GM12878 (cell line): ENCODE measurements around the gene ZNF775. TPM values are rescaled to one million over a fixed set of nuclear protein-coding genes. Genes with fewer than 3 reads are reported as not detected.

Source experiments
- ATAC-seq: fragments of 200-7000 bp; cut with Tn5 transposase; 3 replicates; pipeline ENCODE4 v1.9.1; 2020; ENCODE audit warnings: mild to moderate bottlenecking, moderate library complexity
- BruUV-seq: library from RNA; stranded (reverse); fragments of 400-500 nt; replicated peaks from 2 replicates; lab custom pipeline; 2021; lab: Mats Ljungman, UMichigan
- CTCF ChIA-PET: fragments of 300-600 bp; sonication (Branson Sonifier 250); formaldehyde crosslinking; extraction: SDS; loops from one replicate; lab custom pipeline; 2021; ENCODE audit warnings: inconsistent platforms; lab: Yijun Ruan, JAX
- POLR2A ChIA-PET: fragments of 350-600 bp; formaldehyde crosslinking; extraction: SDS; loops from one replicate; lab custom pipeline; 2021; ENCODE audit warnings: inconsistent platforms; lab: Charles Lee
- RAD21 ChIA-PET: fragments of 300-600 bp; sonication (Branson Sonifier 250); formaldehyde crosslinking; loops from one replicate; lab custom pipeline; 2023; ENCODE audit warnings: antibody characterized with exemption; ENCODE audit not compliant: unreplicated experiment; lab: Charles Lee
- SMC1A ChIA-PET: fragments of 300-600 bp; sonication (Branson Sonifier 250); formaldehyde crosslinking; loops from one replicate; lab custom pipeline; 2023; ENCODE audit not compliant: unreplicated experiment, uncharacterized antibody; lab: Charles Lee
- DNase-seq: peaks from one replicate; pipeline ENCODE4 v3.0.0-alpha.2; 2011; ENCODE audit warnings: low read depth, low spot score
- FAIRE-seq: peaks from 3 replicates; lab custom pipeline; 2011; peaks lifted over from hg19 to GRCh38; lab: Jason Lieb, UNC
- H2AFZ ChIP-seq: 2 replicates; pipeline ENCODE4 v1.6.0; 2011; ENCODE audit warnings: low read depth, low read length, control low read depth; ENCODE audit not compliant: control insufficient read depth
- H3K27ac ChIP-seq: 2 replicates; pipeline ENCODE4 v1.5.1; 2011; ENCODE audit warnings: control low read depth; ENCODE audit not compliant: control insufficient read depth, insufficient read depth
- H3K27me3 ChIP-seq, 2 experiments: replicated peaks in 1 of 2; 2 replicates each; pipeline versions ENCODE4 v1.6.0 to v1.6.1; 2011; ENCODE audit warnings: low read length in 1 of 2; ENCODE audit not compliant: control insufficient read depth in 2 of 2, insufficient read depth in 2 of 2
- H3K36me3 ChIP-seq, 2 experiments: 2 replicates each; pipeline ENCODE4 v1.5.1; 2011; ENCODE audit warnings: low read length in 1 of 2; ENCODE audit not compliant: control insufficient read depth in 2 of 2, insufficient read depth in 2 of 2
- H3K4me1 ChIP-seq: 2 replicates; pipeline ENCODE4 v1.6.1; 2011; ENCODE audit warnings: mild to moderate bottlenecking, low read length, moderate library complexity, mixed read lengths; ENCODE audit not compliant: control insufficient read depth, insufficient read depth
- H3K4me2 ChIP-seq: 2 replicates; pipeline ENCODE4 v1.6.0; 2011; ENCODE audit warnings: control low read depth; ENCODE audit not compliant: control insufficient read depth, insufficient read depth
- H3K4me3 ChIP-seq: fragments of 200-600 bp; sonication (generic); 2 replicates; pipeline ENCODE4 v1.5.1; 2016
- H3K79me2 ChIP-seq: 2 replicates; pipeline ENCODE4 v1.6.0; 2011; ENCODE audit warnings: low read length; ENCODE audit not compliant: control insufficient read depth, insufficient read depth
- H3K9ac ChIP-seq: 2 replicates; pipeline ENCODE4 v1.8.0; 2011; ENCODE audit warnings: low read length, control low read depth, mixed read lengths; ENCODE audit not compliant: control insufficient read depth, insufficient read depth
- H3K9me3 ChIP-seq: replicated peaks from 3 replicates; pipeline ENCODE4 v1.5.1; 2011; ENCODE audit warnings: mild to moderate bottlenecking, low read length; ENCODE audit not compliant: control insufficient read depth, insufficient read depth
- H4K20me1 ChIP-seq: 2 replicates; pipeline ENCODE4 v1.6.0; 2011; ENCODE audit not compliant: control insufficient read depth, insufficient read depth
- CREM ChIP-seq: IDR thresholded peaks from 2 replicates; pipeline ENCODE4 v1.6.1; 2014; ENCODE audit warnings: antibody characterized with exemption, low read depth
- E2F4 ChIP-seq: IDR thresholded peaks from 2 replicates; pipeline ENCODE4 v1.6.1; 2012; ENCODE audit warnings: low read depth, low read length, improper control_type of control experiment
- ETV6 ChIP-seq, 2 experiments: fragments of 450-650 bp in 1 of 2; IDR thresholded peaks in 1 of 2; conservative IDR thresholded peaks in 1 of 2; 2 replicates each; pipeline ENCODE4 v1.6.1; 2014; ENCODE audit warnings: antibody characterized with exemption in 1 of 2, borderline replicate concordance in 1 of 2, low read depth in 1 of 2, mild to moderate bottlenecking in 1 of 2, moderate library complexity in 1 of 2
- FOS ChIP-seq: IDR thresholded peaks from 3 replicates; pipeline ENCODE4 v1.6.1; 2011; ENCODE audit warnings: borderline replicate concordance; ENCODE audit not compliant: insufficient read length; ENCODE audit errors: extremely low read depth
- RAD21 ChIP-seq: IDR thresholded peaks from 2 replicates; pipeline ENCODE4 v1.6.1; 2011; ENCODE audit warnings: mild to moderate bottlenecking, low read depth, low read length, moderate library complexity; ENCODE audit not compliant: insufficient read depth
- RAD51 ChIP-seq: fragments of 450-650 bp; IDR thresholded peaks from 2 replicates; pipeline ENCODE4 v1.6.1; 2016; ENCODE audit warnings: moderate library complexity, mild to moderate bottlenecking, inconsistent platforms
- RCOR1 ChIP-seq: conservative IDR thresholded peaks from 2 replicates; pipeline ENCODE4 v1.6.1; 2012; ENCODE audit warnings: low read depth, low read length, improper control_type of control experiment
- SMARCA5 ChIP-seq: fragments of 450-650 bp; IDR thresholded peaks from 2 replicates; pipeline ENCODE4 v1.6.1; 2017; ENCODE audit warnings: mild to moderate bottlenecking
- SMC3 ChIP-seq: IDR thresholded peaks from 2 replicates; pipeline ENCODE4 v1.6.1; 2011; ENCODE audit warnings: low read length, improper control_type of control experiment, borderline replicate concordance
- SPI1 ChIP-seq: IDR thresholded peaks from 2 replicates; pipeline ENCODE4 v1.6.1; 2011; ENCODE audit warnings: low read depth, mild to moderate bottlenecking, low read length, moderate library complexity, borderline replicate concordance; ENCODE audit not compliant: insufficient read depth
- TARDBP ChIP-seq: IDR thresholded peaks from 2 replicates; pipeline ENCODE4 v1.6.1; 2016; ENCODE audit warnings: borderline replicate concordance
- TCF7 ChIP-seq: IDR thresholded peaks from 2 replicates; pipeline ENCODE4 v1.6.1; 2014; ENCODE audit warnings: antibody characterized with exemption, borderline replicate concordance
- ZNF622 ChIP-seq: fragments of 450-650 bp; IDR thresholded peaks from 2 replicates; pipeline ENCODE4 v1.6.1; 2017; ENCODE audit warnings: mild to moderate bottlenecking, inconsistent platforms
- WGBS: methylation state at CpG from one replicate; pipeline ENCODE4 v1.1.6; 2016; ENCODE audit warnings: low lambda C conversion rate; ENCODE audit not compliant: insufficient replicate concordance, insufficient coverage; ENCODE audit errors: missing lambda C conversion rate; 5-methylcytosine and 5-hydroxymethylcytosine counted together
- in situ Hi-C: fragments of 300-500 bp; cut with MboI; formaldehyde crosslinking; loops from 9 replicates; pipeline ENCODE4 v1.14.3; 2018; ENCODE audit warnings: mixed read lengths
- intact Hi-C: fragments of 100-400 bp; cut with micrococcal nuclease; formaldehyde crosslinking; loops from one replicate; pipeline ENCODE4 v1.14.2; 2022; ENCODE audit not compliant: unreplicated experiment
- polyA plus RNA-seq, 11 experiments: library from polyadenylated mRNA; depleted of rRNA in 4 of 11; unstranded in 6 of 11; stranded (reverse) in 5 of 11; fragments of >200 nt; fragmentation: Nextera tagmentation in 4 of 11; fragmentation: Illumina TruSeq in 1 of 11; extraction: Ambion mirVana in 4 of 11; extraction: Trizol in 1 of 11; gene quantifications; 1 replicate in 1 of 11; 2 replicates in 10 of 11; pipeline versions ENCODE4 v1.2.1 to v1.2.3, GENCODE V29; 2011 to 2016; ENCODE audit warnings: inconsistent platforms in 2 of 11, missing spikeins in 2 of 11, low read depth in 1 of 11
- total RNA-seq, 4 experiments: library from RNA; depleted of rRNA in 3 of 4; stranded (reverse); fragments of >200 nt in 3 of 4; fragmentation: Illumina TruSeq in 1 of 4; extraction: Trizol in 1 of 4; gene quantifications; 2 replicates each; pipeline versions ENCODE4 v1.2.1 to v1.2.3, GENCODE V29; 2013 to 2021

ZNF775 gene
- total and polyA plus RNA-seq, 10 of the 15 experiments (the other 5 are each of a cell fraction or from before 2014, with no cell fraction given), result 0.05 to 14.3 (median 2.1) TPM

DNA sequence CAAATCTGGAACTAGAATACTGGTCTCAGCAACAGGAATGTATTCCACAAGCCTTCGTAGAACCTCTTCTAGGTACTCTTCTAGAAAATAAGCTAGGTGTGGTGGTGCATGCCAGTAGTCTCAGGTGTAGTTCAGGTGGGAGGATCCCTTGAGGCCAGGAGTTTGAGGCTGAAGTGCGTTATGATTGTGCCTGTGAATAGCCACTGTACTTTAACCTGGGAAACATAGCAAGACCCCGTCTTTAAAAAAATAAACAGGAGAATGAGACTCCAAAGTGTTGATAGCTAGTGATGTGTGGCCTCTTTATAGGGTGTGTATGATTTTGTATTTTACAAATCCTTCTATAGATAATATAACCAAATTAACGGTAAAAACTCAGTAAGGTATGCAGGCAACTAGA, 1.5 kb upstream of the ZNF775 start:
- CTCF ChIA-PET, result interaction anchor here (0.7 to 2.2 kb wide), 13 partner anchors 8 to 571 kb away, joined by 3 to 18 read pairs (median 7); partner anchors contain the start of gene REPIN1
- Histone ChIP-seq H3K4me2 (peak overlapping the region; percentile 95), H4K20me1 (no peaks in the 10 kb centered on the region; the same call in 1 of the 2 replicates), H3K4me1 (peaks cover 68% of the 10 kb centered on the region), H3K36me3 (peaks cover 6 to 8% of the 10 kb centered on the region in 2 experiments; a peak in 2 of 4 replicates), H3K27me3 (no peaks in the 10 kb centered on the region), H3K9me3 (no peaks in the 10 kb centered on the region), H3K79me2 (peaks cover 57% of the 10 kb centered on the region), H2AFZ (no peak overlapping the region), H3K4me3 (no peak overlapping the region), H3K27ac (peak overlapping the region; percentile 97), H3K9ac (peak overlapping the region; percentile 96)
- WGBS, result 7% methylated on average over 4 of the region's 4 CpGs
- in situ Hi-C loops, result no loop called here
- FAIRE-seq, result no peak
- intact Hi-C loops, result loop anchor here (5.0 kb wide), 1 partner anchor 290 kb away; no protein-coding TSS in a partner anchor
- RAD21 ChIA-PET, result interaction anchor here (1.3 to 2.2 kb wide), 9 partner anchors 9 to 56 kb away, joined by 3 to 45 read pairs (median 6); partner anchors contain the start of genes ACTR3C, LRRC61 and REPIN1
- DNase-seq, result no peak
- ATAC-seq, result no peak
- no TSS peak for BruUV-seq
- TF ChIP-seq ZNF622, result no peak
- POLR2A ChIA-PET, result interaction anchor here (1.0 to 6.2 kb wide), 16 partner anchors 9 to 57 kb away, joined by 3 to 89 read pairs (median 6); partner anchors contain the start of genes LRRC61 and REPIN1
- SMC1A ChIA-PET, result interaction anchor here (1.0 to 2.2 kb wide), 15 partner anchors 10 to 58 kb away, joined by 3 to 41 read pairs (median 5); partner anchors contain the start of gene REPIN1

DNA sequence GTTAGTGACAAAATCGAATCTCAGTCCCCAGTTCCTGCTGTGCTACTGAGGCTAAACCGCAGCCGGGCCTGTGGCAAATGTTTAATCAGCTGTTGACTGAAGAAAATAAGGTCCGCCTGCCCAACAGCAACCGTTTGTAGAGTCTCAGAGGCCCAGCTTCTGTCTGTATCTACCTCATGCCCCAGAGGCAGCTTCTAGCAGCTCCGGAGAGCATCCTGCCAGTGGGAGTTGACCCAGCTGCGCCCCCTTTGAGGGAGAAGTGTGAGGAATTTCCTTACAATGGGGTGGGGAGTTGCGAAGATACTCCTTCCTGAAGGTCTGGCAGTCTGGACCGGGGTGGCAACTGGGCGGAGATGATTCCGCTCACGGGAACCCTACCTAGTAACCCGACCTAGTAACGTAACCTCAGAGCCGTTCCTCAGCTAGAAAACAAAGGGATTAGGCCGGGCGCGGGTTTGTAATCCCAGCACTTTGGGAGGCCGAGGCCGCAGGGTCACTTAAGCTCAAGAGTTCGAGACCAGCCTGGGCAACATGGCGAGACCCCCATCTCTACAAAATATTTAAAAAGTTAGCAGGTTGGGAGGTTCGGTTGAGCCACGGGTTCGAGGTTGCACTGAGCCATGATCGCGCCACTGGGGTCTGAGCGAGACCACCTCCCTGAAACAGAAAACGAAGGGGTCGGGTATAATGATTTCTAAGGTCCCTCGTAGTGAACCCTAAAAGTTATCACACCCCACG, 846 bp upstream of the ZNF775 start:
- H3K4me3 ChIP-seq, result peak overlapping the region; percentile 99
- ChIA-PET POLR2A (interaction anchor here (0.7 to 6.2 kb wide), 16 partner anchors 9 to 57 kb away, joined by 3 to 89 read pairs (median 6); partner anchors contain the start of genes LRRC61 and REPIN1), CTCF (interaction anchor here (1.0 to 2.2 kb wide), 11 partner anchors 9 to 55 kb away, joined by 3 to 18 read pairs (median 7); partner anchors contain the start of gene REPIN1), RAD21 (interaction anchor here (0.9 to 2.2 kb wide), 10 partner anchors 10 to 55 kb away, joined by 3 to 45 read pairs (median 5); partner anchors contain the start of genes ACTR3C, LRRC61 and REPIN1), SMC1A (interaction anchor here (1.1 to 2.2 kb wide), 13 partner anchors 11 to 59 kb away, joined by 3 to 41 read pairs (median 6); partner anchors contain the start of gene REPIN1)
- 7% methylated on average over 32 of the region's 32 CpGs for WGBS
- H3K27me3 ChIP-seq, result no peaks in the 10 kb centered on the region
- BruUV-seq, result TSS peak; percentile 93
- H3K27ac ChIP-seq, result peak overlapping the region; percentile 97
- peaks cover 57% of the 10 kb centered on the region for H3K79me2 ChIP-seq
- DNase-seq (no peak), FAIRE-seq (no peak), ATAC-seq (peak; percentile 9)
- intact Hi-C loops, result loop anchor here (5.0 kb wide), 1 partner anchor 289 kb away; no protein-coding TSS in a partner anchor
- H3K36me3 ChIP-seq, result peaks cover 4 to 6% of the 10 kb centered on the region in 2 experiments; a peak in 2 of 4 replicates
- H3K9me3 ChIP-seq, result no peaks in the 10 kb centered on the region
- peaks cover 73% of the 10 kb centered on the region for H3K4me1 ChIP-seq
- peak overlapping the region; percentile 24; the same call in 1 of the 2 replicates for H2AFZ ChIP-seq
- peak overlapping the region; percentile 95 for H3K4me2 ChIP-seq
- H3K9ac ChIP-seq, result peak overlapping the region; percentile 96
- H4K20me1 ChIP-seq, result no peaks in the 10 kb centered on the region; the same call in 1 of the 2 replicates
- in situ Hi-C loops, result no loop called here
- TF ChIP-seq RCOR1 (no peak), TARDBP (no peak), SMARCA5 (peak; percentile 59; the same call in 1 of the 2 replicates), SMC3 (no peak), RAD21 (no peak), FOS (no peak), TCF7 (no peak), ETV6 (conservative IDR thresholded peaks at IDR 0.05 in 1 of 2, IDR thresholded peaks at IDR 0.05 in 1 of 2; ENCODE audit: borderline replicate concordance in 1 of 2, low read depth in 1 of 2) (no peak), SPI1 (peak; percentile 23; the same call in 1 of the 2 replicates), RAD51 (no peak; the same call in 1 of the 2 replicates), CREM (0 out of 2 replicates have a peak, but pooled peaks have one; percentile 8), E2F4 (no peak)
